Stimulated activated CD4-positive, alpha-beta T cell treated with anti-CD3 and anti-CD28 coated beads, Interleukin-2, amount 100 ng/mL, for 48 hours (primary cell): ENCODE measurements around the gene C16orf74.

Experiments
- DNase-seq, 2 donors: peaks; one replicate each; pipeline ENCODE4 v3.0.0-alpha.2; 2020

Gene C16orf74

GRCh38 chr16:85668676-85669424, 82.0 kb downstream of the C16orf74 start:
- no peak for DNase-seq

- no peak for DNase-seq
Measured at GRCh38 chr16:85667841-85668413, 83.0 kb downstream of the C16orf74 start.

- DNase-seq = no peak
Measured at GRCh38 chr16:85667261-85667660, 83.6 kb downstream of the C16orf74 start.

- no peak for DNase-seq
Measured at GRCh38 chr16:85665929-85666328, 85.0 kb downstream of the C16orf74 start.

DNA sequence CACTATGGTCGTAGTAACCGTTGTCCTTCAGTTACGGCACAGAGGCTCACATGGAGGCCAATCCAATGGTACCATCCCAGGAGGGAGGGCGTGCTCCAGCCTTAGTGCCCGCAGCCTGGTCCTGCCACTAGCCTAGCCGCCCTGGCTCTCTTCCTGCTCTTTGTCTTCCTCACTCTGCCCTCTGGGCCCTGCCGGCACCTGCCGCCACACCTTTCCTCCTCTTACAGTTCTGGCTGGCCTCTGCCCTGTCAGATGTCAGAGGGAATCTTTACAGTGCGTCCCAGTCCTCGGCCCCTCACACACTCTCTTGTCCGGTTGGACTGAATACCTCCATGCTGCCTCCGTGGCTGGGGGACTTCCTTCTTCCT, 85.5 kb downstream of the C16orf74 start:
- DNase-seq = no peak

DNA sequence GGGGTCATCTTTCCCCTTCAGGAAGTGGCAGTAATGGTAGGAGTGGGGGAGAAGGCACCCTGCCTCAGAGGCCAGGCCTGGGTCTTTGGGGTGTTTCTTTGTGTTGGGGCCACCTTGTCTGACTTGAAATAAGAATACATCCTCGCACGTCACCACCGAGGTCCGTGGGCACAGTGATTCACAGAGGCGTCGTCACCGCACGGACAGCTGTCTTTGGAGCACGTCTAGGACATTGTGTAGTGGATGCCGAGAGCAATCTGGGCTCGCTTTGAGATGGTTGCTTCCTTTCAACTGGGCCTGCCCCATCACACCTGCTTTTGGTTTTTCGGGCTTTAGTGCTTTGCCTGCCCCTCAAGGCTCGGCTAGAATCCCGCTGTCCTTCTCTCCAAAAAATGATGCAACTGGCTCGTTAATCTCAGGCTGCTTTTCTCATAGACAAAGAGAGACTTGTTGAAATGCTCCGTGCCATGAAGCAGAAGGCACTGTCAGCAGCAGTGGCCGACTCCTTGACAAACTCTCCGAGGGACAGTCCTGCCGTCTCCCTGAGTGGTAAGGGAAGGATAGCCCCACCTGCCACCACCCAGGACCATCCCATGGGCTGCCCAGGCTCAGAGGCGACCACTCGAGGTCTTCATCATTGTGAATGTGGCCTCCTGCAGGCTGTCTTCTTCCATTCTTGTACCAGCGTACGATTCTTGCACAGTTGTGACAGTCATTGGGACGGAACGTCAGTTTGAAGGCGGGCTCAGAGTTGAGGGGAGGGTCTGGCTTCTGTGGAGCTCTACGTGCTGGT, 86.1 kb downstream of the C16orf74 start:
- DNase-seq = no peak

DNA sequence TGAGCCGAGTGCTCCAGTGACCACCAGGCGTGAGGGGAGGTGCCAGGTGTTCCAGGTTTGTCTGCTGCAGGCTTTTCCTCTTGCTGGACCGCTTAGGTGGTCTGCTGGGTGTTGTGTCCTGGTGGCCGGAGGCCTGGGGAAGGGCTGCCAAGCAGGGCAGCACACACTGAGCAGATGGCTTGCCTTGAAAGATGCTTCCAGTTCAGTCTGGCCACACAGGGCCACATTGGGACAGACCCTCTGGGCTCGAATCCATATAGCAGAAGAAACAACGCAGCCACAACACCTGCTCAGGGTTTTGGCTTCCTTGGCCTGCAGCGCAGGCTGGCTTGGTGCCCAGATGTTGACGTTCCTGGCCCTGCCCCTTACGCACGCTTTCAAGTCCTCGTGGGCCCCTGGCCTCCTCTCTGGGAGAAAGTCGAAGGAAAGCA, 87.0 kb downstream of the C16orf74 start:
- no peak for DNase-seq

GRCh38 chr16:85662976-85663830, 87.7 kb downstream of the C16orf74 start:
- no peak for DNase-seq

GRCh38 chr16:85662482-85662812, 88.4 kb downstream of the C16orf74 start:
- DNase-seq = no peak

GRCh38 chr16:85661740-85662481, 89.0 kb downstream of the C16orf74 start:
- DNase-seq = no peak

DNA sequence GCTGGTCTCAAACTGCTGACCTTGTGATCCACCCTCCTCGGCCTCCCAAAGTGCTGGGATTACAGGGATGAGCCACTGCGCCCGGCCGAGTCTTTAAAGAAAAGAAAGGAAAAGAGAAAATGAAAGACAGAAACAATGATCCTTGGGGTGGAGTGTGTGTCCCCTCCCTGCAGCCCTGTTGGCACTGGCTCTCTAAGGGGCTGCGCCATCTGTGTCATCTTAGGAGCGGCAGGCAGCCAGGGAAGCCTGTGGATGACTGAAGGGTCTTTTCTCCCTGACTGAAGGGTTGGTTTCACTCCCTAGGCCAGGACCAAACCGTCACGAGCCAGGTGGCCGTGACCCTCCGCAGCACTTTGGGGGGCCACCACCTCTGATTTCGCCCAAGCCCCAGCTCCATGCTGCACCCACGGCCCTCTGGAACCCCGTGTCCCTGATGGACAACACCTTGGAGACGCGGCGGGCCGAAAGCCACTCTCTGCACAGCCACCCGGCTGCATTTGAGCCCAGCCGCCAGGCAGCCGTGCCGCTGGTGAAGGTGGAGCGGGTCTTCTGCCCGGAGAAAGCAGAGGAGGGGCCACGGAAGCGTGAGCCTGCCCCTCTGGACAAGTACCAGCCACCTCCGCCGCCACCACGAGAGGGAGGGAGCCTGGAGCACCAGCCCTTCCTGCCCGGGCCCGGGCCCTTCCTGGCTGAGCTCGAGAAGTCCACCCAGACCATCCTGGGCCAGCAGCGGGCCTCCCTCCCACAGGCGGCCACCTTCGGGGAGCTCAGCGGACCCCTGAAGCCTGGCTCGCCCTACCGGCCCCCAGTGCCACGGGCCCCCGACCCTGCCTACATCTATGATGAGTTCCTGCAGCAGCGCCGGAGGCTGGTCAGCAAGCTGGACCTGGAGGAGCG, 89.8 kb downstream of the C16orf74 start:
- no peak for DNase-seq

DNA sequence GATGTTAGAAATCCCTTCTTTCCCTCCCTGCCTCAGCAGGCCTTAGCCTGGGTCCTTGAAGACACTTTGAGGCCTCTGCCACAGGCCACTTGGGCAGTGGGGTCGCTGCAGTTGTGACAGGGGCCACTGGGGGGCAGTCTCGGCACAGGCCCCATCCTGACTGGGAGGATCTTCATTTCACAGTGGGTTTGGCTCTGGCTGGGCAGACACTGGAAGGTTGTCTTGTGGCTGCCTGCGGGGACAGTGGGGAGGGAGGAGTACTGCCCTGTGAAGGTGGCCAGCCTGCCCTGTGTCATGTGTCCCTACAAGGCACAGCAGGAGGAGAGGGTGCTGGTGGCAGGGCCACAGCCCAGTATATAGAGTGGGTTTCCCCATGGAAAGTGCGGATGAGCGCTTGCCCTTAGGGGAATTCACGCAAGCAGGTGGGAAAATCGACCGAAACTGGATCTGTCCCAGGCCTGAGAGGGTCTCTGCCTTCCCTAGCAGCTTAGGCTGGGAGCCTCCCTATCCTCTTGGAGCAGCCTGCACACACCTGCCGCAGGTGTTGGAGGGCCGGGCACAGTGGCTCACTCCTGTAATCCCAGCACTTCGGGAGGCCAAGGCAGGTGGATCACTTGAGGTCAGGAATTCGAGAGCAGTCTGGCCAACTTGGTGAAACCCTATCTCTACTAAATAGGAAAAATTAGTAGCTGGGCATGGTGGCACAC, 90.9 kb downstream of the C16orf74 start:
- peak; percentile 70 to 76 for DNase-seq

- no peak for DNase-seq
Measured at GRCh38 chr16:85659336-85659735, 91.6 kb downstream of the C16orf74 start.

- DNase-seq = no peak
Measured at GRCh38 chr16:85658504-85659326, 92.2 kb downstream of the C16orf74 start.

- DNase-seq = no peak
Measured at GRCh38 chr16:85657996-85658395, 92.9 kb downstream of the C16orf74 start.
